Esophagus (tissue), 2 donors: ENCODE results near the gene TTPAL. TPM values are rescaled to one million over a fixed set of nuclear protein-coding genes. Genes with fewer than 3 reads are reported as not detected.
A peak's percentile ranks its signal among the peaks of the same experiment; 100 is the strongest.

ENCODE experiments used
- H3K27ac ChIP-seq, 2 donors: one replicate each; pipeline ENCODE4 v1.5.1; 2013; ENCODE audit warnings: low read depth in 2 of 2, mild to moderate bottlenecking in 2 of 2, inconsistent platforms in 1 of 2, low read length in 1 of 2, moderate library complexity in 1 of 2
- H3K27me3 ChIP-seq, 2 donors: one replicate each; pipeline ENCODE4 v1.6.1; 2013; ENCODE audit warnings: low read length in 2 of 2, control low read depth in 1 of 2, mild to moderate bottlenecking in 1 of 2; ENCODE audit not compliant: insufficient read depth in 2 of 2, control insufficient read depth in 1 of 2
- H3K36me3 ChIP-seq, 2 donors: one replicate each; pipeline ENCODE4 v1.6.1; 2013; ENCODE audit warnings: low read length in 1 of 2; ENCODE audit not compliant: control insufficient read depth in 2 of 2, insufficient read depth in 2 of 2
- H3K4me1 ChIP-seq, 2 donors: one replicate each; pipeline ENCODE4 v1.6.1; 2013; ENCODE audit warnings: low read length in 1 of 2; ENCODE audit not compliant: control insufficient read depth in 2 of 2, insufficient read depth in 2 of 2
- H3K4me3 ChIP-seq, 2 donors: one replicate each; pipeline ENCODE4 v1.5.1; 2013; ENCODE audit warnings: low read length in 2 of 2, mild to moderate bottlenecking in 2 of 2, low read depth in 1 of 2, moderate library complexity in 1 of 2
- H3K9me3 ChIP-seq, 2 donors: one replicate each; pipeline ENCODE4 v1.6.1; 2013; ENCODE audit warnings: mild to moderate bottlenecking in 2 of 2, low read depth in 1 of 2, low read length in 1 of 2, moderate library complexity in 1 of 2; ENCODE audit not compliant: control insufficient read depth in 2 of 2, insufficient read depth in 1 of 2
- WGBS, 2 donors: extraction: QIAGEN DNeasy Blood & Tissue Kit; methylation state at CpG; one replicate each; pipeline ENCODE4 v1.1.7; 2013; 5-methylcytosine and 5-hydroxymethylcytosine counted together
- polyA plus RNA-seq, 2 donors: library from polyadenylated mRNA; stranded (reverse); fragments of 200-250 nt; gene quantifications; one replicate each; pipeline ENCODE4 v1.2.3, GENCODE V29; 2013
- donor health status: healthy with polysubstance abuse.
- donor health status: Bipolar disorder and iron deficiency.

Gene TTPAL, protein sequence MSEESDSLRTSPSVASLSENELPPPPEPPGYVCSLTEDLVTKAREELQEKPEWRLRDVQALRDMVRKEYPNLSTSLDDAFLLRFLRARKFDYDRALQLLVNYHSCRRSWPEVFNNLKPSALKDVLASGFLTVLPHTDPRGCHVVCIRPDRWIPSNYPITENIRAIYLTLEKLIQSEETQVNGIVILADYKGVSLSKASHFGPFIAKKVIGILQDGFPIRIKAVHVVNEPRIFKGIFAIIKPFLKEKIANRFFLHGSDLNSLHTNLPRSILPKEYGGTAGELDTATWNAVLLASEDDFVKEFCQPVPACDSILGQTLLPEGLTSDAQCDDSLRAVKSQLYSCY
- 1 to 10 TPM; 3.1 to 5.0 TPM for polyA plus RNA-seq

DNA sequence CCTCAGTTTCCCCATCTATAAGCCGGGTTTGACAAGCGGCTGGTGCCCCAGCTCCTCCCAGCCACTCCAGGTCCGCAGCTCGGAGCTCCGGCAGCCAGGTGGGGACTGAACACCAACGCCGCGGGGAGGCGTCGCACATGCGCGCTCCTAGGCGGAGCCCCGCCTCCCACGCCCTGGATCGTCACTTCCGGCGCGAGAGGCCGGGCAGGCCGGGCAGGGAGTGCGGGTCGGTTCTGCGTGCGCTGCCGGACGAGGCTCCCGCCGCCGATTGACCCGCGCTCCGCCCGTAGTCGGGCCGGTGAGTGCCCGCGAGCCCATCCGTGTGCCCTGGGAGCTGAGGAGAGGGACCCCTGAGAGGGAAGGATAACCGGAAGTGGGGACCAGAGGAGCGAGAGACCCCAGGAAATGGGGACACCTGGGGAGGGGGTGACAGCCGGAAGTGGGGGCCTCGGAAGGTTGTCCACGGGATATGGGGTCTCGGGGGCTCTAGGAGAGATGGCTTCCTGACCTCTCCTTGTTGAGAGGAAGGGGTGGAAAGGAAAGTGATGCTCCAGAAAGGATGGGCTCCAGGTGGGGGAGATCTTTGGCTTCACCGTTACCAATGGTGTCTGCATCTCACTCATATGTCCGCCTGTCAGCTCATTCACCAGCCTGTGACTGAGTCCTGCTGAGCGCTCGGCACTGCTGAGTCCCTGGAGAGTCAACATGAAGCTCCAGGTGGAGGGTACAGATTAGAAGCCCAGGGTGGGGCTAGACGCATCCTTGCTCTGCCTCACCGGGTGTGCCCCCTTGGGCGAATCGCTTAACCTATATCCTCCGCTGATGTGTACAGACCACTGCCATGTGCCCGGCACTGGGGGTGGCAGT lies at the start of gene TTPAL:
TTPAL (plus strand) TSS at position 181 of the 867 bp plus-strand sequence. CDS start 4,126 bp downstream, outside the sequence.
- 2 to 3% methylated on average over 54 to 55 of the region's 55 CpGs for WGBS, 2 donors
- H3K27ac ChIP-seq = peak within 1 kb of the TSS; percentile 84 to 95
- H3K4me1 ChIP-seq = no peaks in the 10 kb centered on the region
- no peaks in the 10 kb centered on the region for H3K9me3 ChIP-seq
- peak within 1 kb of the TSS; percentile 89 to 91 for H3K4me3 ChIP-seq
- peaks cover 0 to 10% of the 10 kb centered on the region in 2 donors for H3K36me3 ChIP-seq
- H3K27me3 ChIP-seq = no peaks in the 10 kb centered on the region

DNA sequence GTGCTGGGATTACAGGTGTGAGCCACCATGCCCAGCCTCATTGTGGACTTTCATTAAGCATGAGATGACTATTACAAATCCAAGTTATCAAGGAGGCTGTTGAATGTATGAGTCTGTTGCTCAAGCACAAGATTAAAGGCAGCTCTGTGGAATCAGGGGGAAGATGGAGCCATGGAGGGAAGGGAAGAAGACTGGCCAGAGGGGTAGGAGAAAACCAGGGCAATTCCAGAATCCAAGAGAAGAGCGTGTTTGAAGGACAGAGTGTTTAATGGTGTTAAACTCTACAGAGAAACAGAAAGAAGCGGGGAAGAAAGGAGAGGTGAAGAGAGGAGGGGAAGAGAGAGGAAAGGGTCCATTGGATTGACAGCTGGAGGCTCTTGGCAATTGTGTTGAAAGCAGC lies 49.8 kb upstream of the TTPAL start:
- H3K9me3 ChIP-seq = no peaks in the 10 kb centered on the region
- H3K27me3 ChIP-seq = no peaks in the 10 kb centered on the region
- H3K4me3 ChIP-seq = no peak overlapping the region
- no peaks in the 10 kb centered on the region for H3K36me3 ChIP-seq
- H3K27ac ChIP-seq = no peak overlapping the region
- 91 to 96% methylated on average over 2 of the region's 2 CpGs for WGBS, 2 donors
- H3K4me1 ChIP-seq = no peaks in the 10 kb centered on the region

DNA sequence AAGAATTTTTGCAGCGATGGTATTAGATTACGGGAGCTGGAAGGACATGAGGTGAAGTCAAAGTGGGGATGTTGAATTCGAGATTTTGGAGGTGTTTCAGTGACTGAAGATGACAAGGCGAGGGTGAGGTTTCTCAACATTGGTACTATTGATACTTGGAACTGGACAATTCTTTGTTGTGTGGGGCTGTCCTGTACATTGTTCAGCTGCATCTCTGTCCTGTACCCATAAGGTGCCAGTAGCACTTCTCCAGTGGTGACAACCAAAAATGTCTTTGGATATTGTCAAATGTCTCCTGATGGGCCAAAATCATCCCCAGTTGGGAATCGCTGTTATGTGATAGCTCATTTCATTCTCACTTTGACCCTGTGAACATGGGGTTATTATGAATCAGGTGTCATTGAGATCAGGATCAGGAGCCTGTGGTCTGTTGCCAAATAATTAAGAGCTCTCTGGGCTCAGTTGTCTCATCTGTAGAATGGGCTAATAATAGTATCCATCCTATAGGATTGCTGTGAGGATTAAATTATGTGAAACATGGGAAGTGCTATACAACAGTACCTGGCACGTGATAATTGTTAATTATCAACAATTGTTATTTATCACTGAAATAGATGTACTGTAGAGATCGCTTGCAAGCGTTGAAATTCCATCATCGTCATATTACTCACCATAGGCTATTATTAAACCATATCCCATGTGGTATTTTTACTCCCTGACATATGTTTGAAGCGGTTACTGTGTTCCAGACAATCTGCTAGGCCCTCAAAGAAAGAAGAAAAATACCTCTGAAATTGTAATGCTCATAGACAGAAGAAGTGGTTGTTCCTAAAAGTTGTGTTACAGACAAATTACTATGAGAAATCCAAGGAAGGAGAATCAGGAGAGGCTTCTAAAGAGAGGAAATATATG lies 48.5 kb upstream of the TTPAL start:
- 82 to 83% methylated on average over 10 of the region's 10 CpGs for WGBS, 2 donors
- Histone ChIP-seq H3K27ac (no peak overlapping the region), H3K36me3 (no peaks in the 10 kb centered on the region), H3K9me3 (no peaks in the 10 kb centered on the region), H3K27me3 (no peaks in the 10 kb centered on the region), H3K4me3 (no peak overlapping the region), H3K4me1 (no peaks in the 10 kb centered on the region)

DNA sequence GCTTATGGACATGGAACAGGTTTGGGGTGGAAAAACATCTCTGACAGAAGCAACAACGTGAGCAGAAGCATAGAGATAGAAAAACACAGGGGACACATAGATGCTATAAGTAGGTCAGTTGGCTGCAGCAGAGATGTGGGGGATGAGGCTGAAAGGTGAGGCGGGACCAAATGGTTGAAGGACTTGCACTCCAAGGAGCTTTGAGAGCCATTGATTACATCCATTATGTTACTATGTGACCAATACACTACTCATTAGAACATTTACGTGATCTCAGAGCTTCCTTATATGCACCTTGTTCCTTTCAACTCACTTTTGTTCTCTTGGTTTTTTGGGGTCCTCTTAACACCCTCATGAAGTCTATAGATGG lies 47.9 kb upstream of the TTPAL start:
- Histone ChIP-seq H3K36me3 (no peaks in the 10 kb centered on the region), H3K27ac (no peak overlapping the region), H3K9me3 (no peaks in the 10 kb centered on the region), H3K4me1 (no peaks in the 10 kb centered on the region), H3K4me3 (no peak overlapping the region), H3K27me3 (no peaks in the 10 kb centered on the region)
- 87 to 91% methylated on average over 3 of the region's 3 CpGs for WGBS, 2 donors

DNA sequence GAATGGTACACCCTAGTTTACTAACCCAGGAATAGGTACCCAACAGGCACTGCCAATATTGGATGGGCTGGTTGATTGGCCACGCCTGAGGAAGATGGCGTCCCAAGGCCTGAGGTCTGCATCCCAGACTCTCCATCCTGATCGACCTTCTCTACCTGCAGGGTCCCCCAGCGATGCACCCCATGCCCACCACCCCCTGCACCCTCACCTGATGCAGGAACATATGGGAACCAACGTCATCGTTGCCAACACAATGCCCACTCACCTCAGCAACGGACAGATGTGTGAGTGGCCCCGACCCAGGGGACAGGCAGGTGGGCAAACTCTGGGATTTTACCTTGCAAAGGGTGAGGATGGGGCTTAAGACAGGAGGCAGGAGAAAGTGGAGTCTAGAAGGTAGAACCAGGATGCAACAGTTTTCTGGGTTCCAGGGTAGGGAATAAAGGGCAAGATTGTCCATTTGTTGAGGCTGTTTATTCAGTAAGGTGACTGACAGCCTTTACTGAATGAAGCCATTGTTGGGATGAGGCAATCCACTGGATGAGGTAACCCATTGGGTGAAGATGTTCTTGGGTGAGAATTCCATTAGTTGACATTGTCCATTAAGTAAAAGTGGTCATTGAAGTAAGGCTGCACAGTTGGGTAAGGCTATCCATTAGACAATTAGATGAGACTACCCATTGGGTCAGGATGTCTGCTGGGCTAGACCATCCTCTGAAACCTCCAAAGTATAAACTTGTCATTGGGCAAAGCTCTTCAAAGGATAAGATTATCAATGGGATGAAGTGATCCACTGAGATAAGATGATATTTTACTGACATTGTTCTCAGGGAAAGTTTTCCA lies 47.3 kb upstream of the TTPAL start:
- H3K27ac ChIP-seq = no peak overlapping the region
- H3K36me3 ChIP-seq = no peaks in the 10 kb centered on the region
- 89 to 90% methylated on average over 8 of the region's 8 CpGs for WGBS, 2 donors
- H3K27me3 ChIP-seq = no peaks in the 10 kb centered on the region
- no peak overlapping the region for H3K4me3 ChIP-seq
- no peaks in the 10 kb centered on the region for H3K4me1 ChIP-seq
- no peaks in the 10 kb centered on the region for H3K9me3 ChIP-seq

DNA sequence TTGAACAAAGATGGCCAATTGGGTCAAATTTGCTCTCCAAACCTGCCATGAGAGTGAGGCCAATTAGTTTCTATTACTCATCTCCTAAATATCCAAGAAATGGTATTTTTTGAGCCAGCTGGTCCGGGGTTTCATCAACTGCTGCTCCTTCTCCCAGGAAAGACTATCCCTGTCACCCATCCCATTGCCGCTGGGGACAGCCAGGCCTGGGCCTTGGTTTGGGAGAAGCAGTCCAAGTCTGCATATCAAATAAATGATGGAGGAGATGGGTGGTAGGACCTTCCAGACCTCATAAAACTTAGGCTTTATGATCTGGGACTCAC lies 46.7 kb upstream of the TTPAL start:
- Histone ChIP-seq H3K4me3 (no peak overlapping the region), H3K27me3 (no peaks in the 10 kb centered on the region), H3K4me1 (no peaks in the 10 kb centered on the region), H3K9me3 (no peaks in the 10 kb centered on the region), H3K36me3 (no peaks in the 10 kb centered on the region), H3K27ac (no peak overlapping the region)
- WGBS, 2 donors = 87 to 89% methylated on average over 2 of the region's 2 CpGs

DNA sequence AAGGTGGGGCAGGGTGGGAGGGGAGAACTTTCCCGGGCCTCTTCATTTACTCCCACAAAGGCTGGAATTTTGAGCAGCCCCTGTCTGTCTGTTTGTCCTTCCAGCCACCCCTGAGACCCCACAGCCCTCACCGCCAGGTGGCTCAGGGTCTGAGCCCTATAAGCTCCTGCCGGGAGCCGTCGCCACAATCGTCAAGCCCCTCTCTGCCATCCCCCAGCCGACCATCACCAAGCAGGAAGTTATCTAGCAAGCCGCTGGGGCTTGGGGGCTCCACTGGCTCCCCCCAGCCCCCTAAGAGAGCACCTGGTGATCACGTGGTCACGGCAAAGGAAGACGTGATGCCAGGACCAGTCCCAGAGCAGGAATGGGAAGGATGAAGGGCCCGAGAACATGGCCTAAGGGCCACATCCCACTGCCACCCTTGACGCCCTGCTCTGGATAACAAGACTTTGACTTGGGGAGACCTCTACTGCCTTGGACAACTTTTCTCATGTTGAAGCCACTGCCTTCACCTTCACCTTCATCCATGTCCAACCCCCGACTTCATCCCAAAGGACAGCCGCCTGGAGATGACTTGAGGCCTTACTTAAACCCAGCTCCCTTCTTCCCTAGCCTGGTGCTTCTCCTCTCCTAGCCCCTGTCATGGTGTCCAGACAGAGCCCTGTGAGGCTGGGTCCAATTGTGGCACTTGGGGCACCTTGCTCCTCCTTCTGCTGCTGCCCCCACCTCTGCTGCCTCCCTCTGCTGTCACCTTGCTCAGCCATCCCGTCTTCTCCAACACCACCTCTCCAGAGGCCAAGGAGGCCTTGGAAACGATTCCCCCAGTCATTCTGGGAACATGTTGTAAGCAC lies 46.0 kb upstream of the TTPAL start:
- Histone ChIP-seq H3K4me3 (no peak overlapping the region), H3K27me3 (no peaks in the 10 kb centered on the region), H3K36me3 (no peaks in the 10 kb centered on the region), H3K4me1 (no peaks in the 10 kb centered on the region), H3K9me3 (no peaks in the 10 kb centered on the region), H3K27ac (no peak overlapping the region)
- WGBS, 2 donors = 87 to 92% methylated on average over 17 of the region's 17 CpGs

- Histone ChIP-seq H3K4me1 (no peaks in the 10 kb centered on the region), H3K27ac (no peak overlapping the region), H3K27me3 (no peaks in the 10 kb centered on the region), H3K36me3 (no peaks in the 10 kb centered on the region), H3K9me3 (no peaks in the 10 kb centered on the region), H3K4me3 (no peak overlapping the region)
- 82 to 86% methylated on average over 7 of the region's 7 CpGs for WGBS, 2 donors
These were observed 45.2 kb upstream of the TTPAL start for GRCh38 chr20:44430270-44431065.
